PC-3 (cell line): ENCODE results near the gene LIX1L. TPM values are rescaled to one million over a fixed set of nuclear protein-coding genes. Genes with fewer than 3 reads are reported as not detected.

Experiments
- ATAC-seq: fragments of 200-7000 bp; cut with Tn5 transposase; 2 replicates; pipeline ENCODE4 v1.9.1; 2020; ENCODE audit warnings: mild to moderate bottlenecking, moderate library complexity
- BruUV-seq: library from RNA; stranded (reverse); fragments of 400-500 nt; replicated peaks from 2 replicates; lab custom pipeline; 2021; lab: Mats Ljungman, UMichigan
- CTCF ChIA-PET: fragments of 300-600 bp; sonication (Branson Sonifier 250); formaldehyde crosslinking; loops from one replicate; lab custom pipeline; 2022; ENCODE audit warnings: antibody characterized with exemption; lab: Charles Lee
- POLR2A ChIA-PET: fragments of 300-600 bp; sonication (Branson Sonifier 250); formaldehyde crosslinking; loops from one replicate; lab custom pipeline; 2022; ENCODE audit warnings: antibody characterized with exemption; ENCODE audit not compliant: unreplicated experiment; lab: Charles Lee
- DNase-seq: peaks from one replicate; pipeline ENCODE4 v3.0.0-alpha.2; 2015
- H2AFZ ChIP-seq: fragments of 300-600 bp; sonication (generic); 2 replicates; pipeline ENCODE4 v1.6.0; 2016; ENCODE audit warnings: antibody characterized with exemption, low read length
- H3F3A ChIP-seq: fragments of 300-600 bp; sonication (generic); one replicate; pipeline ENCODE4 v1.6.0; 2017; ENCODE audit warnings: antibody characterized with exemption, low read length, control low read depth, mild to moderate bottlenecking; ENCODE audit not compliant: unreplicated experiment
- H3K27ac ChIP-seq: fragments of 300-600 bp; sonication (generic); 2 replicates; pipeline ENCODE4 v1.5.1; 2016; ENCODE audit warnings: mild to moderate bottlenecking, low read length
- H3K27me3 ChIP-seq: fragments of 300-600 bp; sonication (generic); 2 replicates; pipeline ENCODE4 v1.6.1; 2016; ENCODE audit warnings: low read length, mixed read lengths
- H3K36me3 ChIP-seq: fragments of 300-600 bp; sonication (generic); 2 replicates; pipeline ENCODE4 v1.6.1; 2016; ENCODE audit warnings: low read depth, mixed run types, low read length, mixed read lengths
- H3K4me1 ChIP-seq: fragments of 300-600 bp; sonication (generic); 2 replicates; pipeline ENCODE4 v1.5.1; 2016; ENCODE audit warnings: low read length; ENCODE audit not compliant: insufficient read depth
- H3K4me2 ChIP-seq: fragments of 300-600 bp; sonication (generic); 2 replicates; pipeline ENCODE4 v1.6.0; 2016; ENCODE audit warnings: low read length
- H3K4me3 ChIP-seq: fragments of 300-600 bp; sonication (generic); 2 replicates; pipeline ENCODE4 v1.5.1; 2016; ENCODE audit warnings: mild to moderate bottlenecking, low read length, mixed read lengths
- H3K79me2 ChIP-seq: fragments of 300-600 bp; sonication (generic); 2 replicates; pipeline ENCODE4 v1.6.1; 2017; ENCODE audit warnings: low read length, mixed read lengths
- H3K9ac ChIP-seq: fragments of 300-600 bp; sonication (generic); 2 replicates; pipeline ENCODE4 v1.6.0; 2016; ENCODE audit warnings: mild to moderate bottlenecking, low read length
- H3K9me2 ChIP-seq: fragments of 300-600 bp; sonication (generic); replicated peaks from 2 replicates; pipeline ENCODE4 v1.6.1; 2016; ENCODE audit warnings: mixed run types, low read length, mixed read lengths
- H3K9me3 ChIP-seq: fragments of 300-600 bp; sonication (generic); 2 replicates; pipeline ENCODE4 v1.6.1; 2016; ENCODE audit warnings: low read length, mixed read lengths
- H4K20me1 ChIP-seq: fragments of 300-600 bp; sonication (generic); 2 replicates; pipeline ENCODE4 v1.6.1; 2016; ENCODE audit warnings: low read length, mixed read lengths
- CTCF ChIP-seq: fragments of 300-600 bp; sonication (generic); conservative IDR thresholded peaks from 2 replicates; pipeline ENCODE4 v1.5.1; 2017; ENCODE audit warnings: antibody characterized with exemption, low read depth, mild to moderate bottlenecking, low read length
- EZH2 ChIP-seq: fragments of 300-600 bp; sonication (generic); IDR thresholded peaks from one replicate; pipeline ENCODE4 v1.6.1; 2017; ENCODE audit warnings: antibody characterized with exemption, mild to moderate bottlenecking, low read length; ENCODE audit not compliant: unreplicated experiment
- EZH2phosphoT487 ChIP-seq: fragments of 300-600 bp; sonication (generic); IDR thresholded peaks from 2 replicates; pipeline ENCODE4 v1.6.1; 2018; ENCODE audit warnings: mild to moderate bottlenecking, antibody characterized with exemption, low read length, borderline replicate concordance
- intact Hi-C: fragments of 100-400 bp; cut with micrococcal nuclease; formaldehyde crosslinking; loops from 2 replicates; pipeline ENCODE4 v1.9.0; 2023
- total RNA-seq: library from RNA; depleted of rRNA; stranded (reverse); fragments of >200 nt; gene quantifications from 2 replicates; pipeline ENCODE4 v1.2.3, GENCODE V29; 2014

Gene LIX1L
- total RNA-seq, 1 experiment from 2014 or later: 12.5 TPM

DNA sequence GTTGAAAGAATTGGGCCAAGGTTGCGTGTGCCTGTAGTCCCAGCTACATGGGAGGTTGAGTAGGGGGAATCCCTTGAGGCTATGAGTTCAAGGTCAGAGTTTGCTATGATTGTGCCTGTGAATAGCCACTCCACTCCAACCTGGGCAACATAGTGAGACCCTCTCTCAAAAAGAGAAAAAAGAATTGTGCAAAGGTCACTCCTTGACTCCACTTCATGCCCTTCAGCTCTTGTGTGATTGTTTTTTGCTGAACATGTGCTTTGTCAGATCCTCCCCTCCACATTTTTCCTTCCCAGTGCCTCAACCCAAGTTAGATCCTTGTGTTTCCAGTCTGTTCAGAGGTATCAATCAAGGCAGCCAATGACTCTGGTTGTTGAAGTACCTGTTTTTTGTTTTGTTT lies 30.1 kb upstream of the LIX1L start:
- no peaks in the 10 kb centered on the region for H3K27me3 ChIP-seq
- no peak for DNase-seq
- H3K4me1 ChIP-seq: peaks cover 29% of the 10 kb centered on the region
- H3K27ac ChIP-seq: no peak overlapping the region
- H3F3A ChIP-seq: peaks cover 5% of the 10 kb centered on the region
- H3K9ac ChIP-seq: no peak overlapping the region
- ChIA-PET CTCF (no interaction called here), POLR2A (no interaction called here)
- intact Hi-C loops: no loop called here
- BruUV-seq: no TSS peak
- peaks cover 1% of the 10 kb centered on the region; the same call in 1 of the 2 replicates for H4K20me1 ChIP-seq
- no peak overlapping the region for H3K4me2 ChIP-seq
- H2AFZ ChIP-seq: no peak overlapping the region
- no peak for TF ChIP-seq EZH2phosphoT487
- TF ChIP-seq CTCF: no peak
- TF ChIP-seq EZH2: no peak
- peaks cover 6% of the 10 kb centered on the region for H3K36me3 ChIP-seq
- no peaks in the 10 kb centered on the region for H3K9me2 ChIP-seq
- ATAC-seq: no peak
- no peak overlapping the region for H3K4me3 ChIP-seq
- no peaks in the 10 kb centered on the region for H3K9me3 ChIP-seq
- peaks cover 1% of the 10 kb centered on the region for H3K79me2 ChIP-seq

GRCh38 chr1:145986551-145986950 lies 28.7 kb upstream of the LIX1L start:
- H3K27ac ChIP-seq: no peak overlapping the region
- H3K9ac ChIP-seq: no peak overlapping the region
- peaks cover 31% of the 10 kb centered on the region for H3K4me1 ChIP-seq
- H3K4me2 ChIP-seq: no peak overlapping the region
- intact Hi-C loops: no loop called here
- TF ChIP-seq EZH2phosphoT487: no peak
- TF ChIP-seq EZH2: no peak
- no peak for TF ChIP-seq CTCF
- DNase-seq (no peak), ATAC-seq (no peak)
- ChIA-PET POLR2A (no interaction called here), CTCF (no interaction called here)
- no peaks in the 10 kb centered on the region for H3K36me3 ChIP-seq
- BruUV-seq: no TSS peak
- H3K9me3 ChIP-seq: no peaks in the 10 kb centered on the region
- no peak overlapping the region for H3K4me3 ChIP-seq
- H3K9me2 ChIP-seq: no peaks in the 10 kb centered on the region
- no peaks in the 10 kb centered on the region for H3K27me3 ChIP-seq
- H4K20me1 ChIP-seq: no peaks in the 10 kb centered on the region
- H3K79me2 ChIP-seq: no peaks in the 10 kb centered on the region
- no peaks in the 10 kb centered on the region for H3F3A ChIP-seq
- H2AFZ ChIP-seq: no peak overlapping the region

- no TSS peak for BruUV-seq
- Histone ChIP-seq H3K9me3 (no peaks in the 10 kb centered on the region), H4K20me1 (no peaks in the 10 kb centered on the region), H3K9ac (no peak overlapping the region), H3K27me3 (no peaks in the 10 kb centered on the region), H3K9me2 (no peaks in the 10 kb centered on the region), H3K36me3 (no peaks in the 10 kb centered on the region), H3K4me1 (peaks cover 31% of the 10 kb centered on the region), H3K79me2 (no peaks in the 10 kb centered on the region), H3F3A (no peaks in the 10 kb centered on the region), H3K27ac (peak overlapping the region; percentile 17), H3K4me2 (peak overlapping the region; percentile 66), H2AFZ (peak overlapping the region; percentile 67), H3K4me3 (no peak overlapping the region)
- intact Hi-C loops: no loop called here
- CTCF ChIA-PET: no interaction called here
- peak; percentile 63 for ATAC-seq
- TF ChIP-seq EZH2phosphoT487 (no peak), EZH2 (no peak), CTCF (no peak)
- DNase-seq: peak; percentile 87
- POLR2A ChIA-PET: no interaction called here
Measured at GRCh38 chr1:145985502-145986439, 28.0 kb upstream of the LIX1L start.
